GM12878 (cell line): ENCODE data around the gene UBE2L5. TPM values are rescaled to one million over a fixed set of nuclear protein-coding genes. Genes with fewer than 3 reads are reported as not detected.
A peak's percentile ranks its signal among the peaks of the same experiment; 100 is the strongest.

Experiments
- CEBPB ChIP-seq, 2 experiments: fragments of 150-350 bp in 1 of 2; IDR thresholded peaks; 2 replicates each; pipeline ENCODE4 v1.6.1; 2012 to 2014; ENCODE audit warnings: low read depth in 2 of 2, low read length in 2 of 2, borderline replicate concordance in 1 of 2, inconsistent platforms in 1 of 2
- CEBPZ ChIP-seq: fragments of 150-350 bp; IDR thresholded peaks from 2 replicates; pipeline ENCODE4 v1.6.1; 2016; ENCODE audit warnings: low read depth, low read length
- CHD4 ChIP-seq: fragments of 200-600 bp; sonication (generic); IDR thresholded peaks from 2 replicates; pipeline ENCODE4 v1.6.1; 2016; ENCODE audit warnings: mild to moderate bottlenecking
- CTCF ChIP-seq, 3 experiments: IDR thresholded peaks in 2 of 3; conservative IDR thresholded peaks in 1 of 3; 2 replicates each; pipeline ENCODE4 v1.5.1; 2011; ENCODE audit warnings: low read depth in 3 of 3, low read length in 3 of 3, mild to moderate bottlenecking in 3 of 3, control low read depth in 2 of 3, moderate library complexity in 2 of 3, inconsistent platforms in 1 of 3, mixed read lengths in 1 of 3; ENCODE audit not compliant: control insufficient read depth in 2 of 3, insufficient read depth in 1 of 3; ENCODE audit errors: extremely low read depth in 1 of 3
- HDAC6 ChIP-seq: fragments of 200-600 bp; sonication (generic); IDR thresholded peaks from one replicate; pipeline ENCODE4 v1.8.0; 2017; ENCODE audit warnings: antibody characterized with exemption; ENCODE audit not compliant: unreplicated experiment
- IKZF2 ChIP-seq, 2 experiments: fragments of 450-650 bp; IDR thresholded peaks; 2 replicates each; pipeline ENCODE4 v1.6.1; 2017; ENCODE audit warnings: mild to moderate bottlenecking in 2 of 2, moderate library complexity in 2 of 2
- IRF5 ChIP-seq: fragments of 450-650 bp; IDR thresholded peaks from 2 replicates; pipeline ENCODE4 v1.6.1; 2017; ENCODE audit warnings: borderline replicate concordance
- NKRF ChIP-seq: fragments of 450-650 bp; conservative IDR thresholded peaks from 2 replicates; pipeline ENCODE4 v1.6.1; 2017; ENCODE audit warnings: mild to moderate bottlenecking, moderate library complexity
- PBX3 ChIP-seq: IDR thresholded peaks from 2 replicates; pipeline ENCODE4 v1.6.1; 2011; ENCODE audit warnings: mild to moderate bottlenecking, low read depth, low read length, moderate library complexity; ENCODE audit not compliant: insufficient replicate concordance
- RBBP5 ChIP-seq: fragments of 200-600 bp; sonication (generic); conservative IDR thresholded peaks from 2 replicates; pipeline ENCODE4 v1.6.1; 2016
- SREBF1 ChIP-seq: IDR thresholded peaks from 2 replicates; pipeline ENCODE4 v1.6.1; 2012; ENCODE audit warnings: mild to moderate bottlenecking, low read length
- TAF1 ChIP-seq: IDR thresholded peaks from 2 replicates; pipeline ENCODE4 v1.6.1; 2011; ENCODE audit warnings: mild to moderate bottlenecking, low read depth, low read length, borderline replicate concordance
- TARDBP ChIP-seq: IDR thresholded peaks from 2 replicates; pipeline ENCODE4 v1.6.1; 2016; ENCODE audit warnings: borderline replicate concordance
- USF2 ChIP-seq: IDR thresholded peaks from 2 replicates; pipeline ENCODE4 v1.6.1; 2011; ENCODE audit warnings: low read depth, low read length, improper control_type of control experiment, borderline replicate concordance
- ZBTB4 ChIP-seq: fragments of 450-650 bp; formaldehyde crosslinking; IDR thresholded peaks from 2 replicates; pipeline ENCODE4 v1.4.0; 2022; ENCODE audit warnings: mild to moderate bottlenecking, moderate library complexity
- polyA plus RNA-seq, 11 experiments: library from polyadenylated mRNA; depleted of rRNA in 4 of 11; unstranded in 6 of 11; stranded (reverse) in 5 of 11; fragments of >200 nt; fragmentation: Nextera tagmentation in 4 of 11; fragmentation: Illumina TruSeq in 1 of 11; extraction: Ambion mirVana in 4 of 11; extraction: Trizol in 1 of 11; gene quantifications; 1 replicate in 1 of 11; 2 replicates in 10 of 11; pipeline versions ENCODE4 v1.2.1 to v1.2.3, GENCODE V29; 2011 to 2016; ENCODE audit warnings: inconsistent platforms in 2 of 11, missing spikeins in 2 of 11, low read depth in 1 of 11
- total RNA-seq, 4 experiments: library from RNA; depleted of rRNA in 3 of 4; stranded (reverse); fragments of >200 nt in 3 of 4; fragmentation: Illumina TruSeq in 1 of 4; extraction: Trizol in 1 of 4; gene quantifications; 2 replicates each; pipeline versions ENCODE4 v1.2.1 to v1.2.3, GENCODE V29; 2013 to 2021

Gene UBE2L5
- total and polyA plus RNA-seq, 10 of the 15 experiments (the other 5 are each of a cell fraction or from before 2014, with no cell fraction given): 0.03 to 1.1 (median 0.19) TPM; not detected in 2

GRCh38 chr13:30373727-30374126 is 48.6 kb upstream of the UBE2L5 start (continued):
- TF ChIP-seq CEBPZ: no peak
- no peak for TF ChIP-seq IRF5
- no peak for TF ChIP-seq RBBP5
- TF ChIP-seq ZBTB4: no peak
- TF ChIP-seq USF2: peak; percentile 87
- no peak for TF ChIP-seq CEBPB (IDR thresholded peaks at IDR 0.05; ENCODE audit: borderline replicate concordance in 1 of 2, low read depth in 2 of 2, low read length in 2 of 2)
- peak; percentile 53 to 77; a peak in 2 of 4 replicates for TF ChIP-seq IKZF2 (IDR thresholded peaks at IDR 0.05)
- no peak for TF ChIP-seq CHD4
- no peak for TF ChIP-seq HDAC6
- no peak for TF ChIP-seq CTCF (IDR thresholded peaks at IDR 0.05 in 2 of 3, conservative IDR thresholded peaks at IDR 0.05 in 1 of 3; ENCODE audit: control insufficient read depth in 2 of 3, extremely low read depth in 1 of 3, insufficient read depth in 1 of 3, low read depth in 3 of 3, low read length in 3 of 3)
- TF ChIP-seq PBX3: no peak
- no peak for TF ChIP-seq SREBF1
- no peak for TF ChIP-seq TAF1
- TF ChIP-seq NKRF: no peak
- TF ChIP-seq TARDBP: no peak
